ENCODE measurements around the gene HLX. TPM values are rescaled to one million over a fixed set of nuclear protein-coding genes. Genes with fewer than 3 reads are reported as not detected.
A peak's percentile ranks its signal among the peaks of the same experiment; 100 is the strongest.

The HLX gene
- total and polyA plus RNA-seq, 2 of the 13 experiments (the other 11 are each of a cell fraction or from before 2014, with no cell fraction given): 0.30 to 0.35 TPM

DNA sequence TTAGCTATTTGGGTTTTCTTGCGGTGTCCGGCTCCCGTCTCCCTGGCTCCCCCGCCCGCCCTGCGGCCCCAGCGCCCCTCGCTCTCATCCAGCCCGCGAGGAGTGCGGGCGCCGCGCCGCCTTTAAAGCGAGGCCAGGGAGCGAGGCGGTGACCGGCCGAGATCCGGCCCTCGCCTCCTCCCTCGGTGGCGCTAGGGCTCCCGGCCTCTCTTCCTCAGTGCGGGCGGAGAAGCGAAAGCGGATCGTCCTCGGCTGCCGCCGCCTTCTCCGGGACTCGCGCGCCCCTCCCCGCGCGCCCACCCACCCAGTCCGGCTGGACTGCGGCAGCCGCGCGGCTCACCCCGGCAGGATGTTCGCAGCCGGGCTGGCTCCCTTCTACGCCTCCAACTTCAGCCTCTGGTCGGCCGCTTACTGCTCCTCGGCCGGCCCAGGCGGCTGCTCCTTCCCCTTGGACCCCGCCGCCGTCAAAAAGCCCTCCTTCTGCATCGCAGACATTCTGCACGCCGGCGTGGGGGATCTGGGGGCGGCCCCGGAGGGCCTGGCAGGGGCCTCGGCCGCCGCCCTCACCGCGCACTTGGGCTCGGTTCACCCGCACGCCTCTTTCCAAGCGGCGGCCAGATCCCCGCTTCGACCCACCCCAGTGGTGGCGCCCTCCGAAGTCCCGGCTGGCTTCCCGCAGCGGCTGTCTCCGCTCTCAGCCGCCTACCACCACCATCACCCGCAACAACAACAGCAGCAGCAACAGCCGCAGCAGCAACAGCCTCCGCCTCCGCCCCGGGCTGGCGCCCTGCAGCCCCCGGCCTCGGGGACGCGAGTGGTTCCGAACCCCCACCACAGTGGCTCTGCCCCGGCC is 492 bp downstream of the HLX start (continued):
- TF ChIP-seq, protein P1, sequence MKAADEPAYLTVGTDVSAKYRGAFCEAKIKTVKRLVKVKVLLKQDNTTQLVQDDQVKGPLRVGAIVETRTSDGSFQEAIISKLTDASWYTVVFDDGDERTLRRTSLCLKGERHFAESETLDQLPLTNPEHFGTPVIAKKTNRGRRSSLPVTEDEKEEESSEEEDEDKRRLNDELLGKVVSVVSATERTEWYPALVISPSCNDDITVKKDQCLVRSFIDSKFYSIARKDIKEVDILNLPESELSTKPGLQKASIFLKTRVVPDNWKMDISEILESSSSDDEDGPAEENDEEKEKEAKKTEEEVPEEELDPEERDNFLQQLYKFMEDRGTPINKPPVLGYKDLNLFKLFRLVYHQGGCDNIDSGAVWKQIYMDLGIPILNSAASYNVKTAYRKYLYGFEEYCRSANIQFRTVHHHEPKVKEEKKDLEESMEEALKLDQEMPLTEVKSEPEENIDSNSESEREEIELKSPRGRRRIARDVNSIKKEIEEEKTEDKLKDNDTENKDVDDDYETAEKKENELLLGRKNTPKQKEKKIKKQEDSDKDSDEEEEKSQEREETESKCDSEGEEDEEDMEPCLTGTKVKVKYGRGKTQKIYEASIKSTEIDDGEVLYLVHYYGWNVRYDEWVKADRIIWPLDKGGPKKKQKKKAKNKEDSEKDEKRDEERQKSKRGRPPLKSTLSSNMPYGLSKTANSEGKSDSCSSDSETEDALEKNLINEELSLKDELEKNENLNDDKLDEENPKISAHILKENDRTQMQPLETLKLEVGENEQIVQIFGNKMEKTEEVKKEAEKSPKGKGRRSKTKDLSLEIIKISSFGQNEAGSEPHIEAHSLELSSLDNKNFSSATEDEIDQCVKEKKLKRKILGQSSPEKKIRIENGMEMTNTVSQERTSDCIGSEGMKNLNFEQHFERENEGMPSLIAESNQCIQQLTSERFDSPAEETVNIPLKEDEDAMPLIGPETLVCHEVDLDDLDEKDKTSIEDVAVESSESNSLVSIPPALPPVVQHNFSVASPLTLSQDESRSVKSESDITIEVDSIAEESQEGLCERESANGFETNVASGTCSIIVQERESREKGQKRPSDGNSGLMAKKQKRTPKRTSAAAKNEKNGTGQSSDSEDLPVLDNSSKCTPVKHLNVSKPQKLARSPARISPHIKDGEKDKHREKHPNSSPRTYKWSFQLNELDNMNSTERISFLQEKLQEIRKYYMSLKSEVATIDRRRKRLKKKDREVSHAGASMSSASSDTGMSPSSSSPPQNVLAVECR (CRISPR knock-in tag; IDR thresholded peaks at IDR 0.05; ENCODE audit: borderline replicate concordance): peak; percentile 58
- no peak for TF ChIP-seq ZMYM3 (CRISPR knock-in tag; IDR thresholded peaks at IDR 0.05)
- TF ChIP-seq SRF (IDR thresholded peaks at IDR 0.05; ENCODE audit: low read depth, low read length): no peak
- TF ChIP-seq POLR2A (IDR thresholded peaks at IDR 0.05; ENCODE audit: insufficient read depth in 1 of 2, low read depth in 2 of 2, low read length in 2 of 2): no peak
- TF ChIP-seq MXD4 (CRISPR knock-in tag; IDR thresholded peaks at IDR 0.05): no peak
- TF ChIP-seq, protein P2, sequence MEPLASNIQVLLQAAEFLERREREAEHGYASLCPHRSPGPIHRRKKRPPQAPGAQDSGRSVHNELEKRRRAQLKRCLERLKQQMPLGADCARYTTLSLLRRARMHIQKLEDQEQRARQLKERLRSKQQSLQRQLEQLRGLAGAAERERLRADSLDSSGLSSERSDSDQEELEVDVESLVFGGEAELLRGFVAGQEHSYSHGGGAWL (CRISPR knock-in tag; IDR thresholded peaks at IDR 0.05): no peak
- no peak for TF ChIP-seq HNF4G (IDR thresholded peaks at IDR 0.05; ENCODE audit: borderline replicate concordance, low read depth, low read length)
- TF ChIP-seq HNF4G (CRISPR knock-in tag; IDR thresholded peaks at IDR 0.05; ENCODE audit: borderline replicate concordance, low read depth): no peak
- no peak for TF ChIP-seq ZNF615 (CRISPR knock-in tag; IDR thresholded peaks at IDR 0.05; ENCODE audit: borderline replicate concordance)
- TF ChIP-seq, protein P3, sequence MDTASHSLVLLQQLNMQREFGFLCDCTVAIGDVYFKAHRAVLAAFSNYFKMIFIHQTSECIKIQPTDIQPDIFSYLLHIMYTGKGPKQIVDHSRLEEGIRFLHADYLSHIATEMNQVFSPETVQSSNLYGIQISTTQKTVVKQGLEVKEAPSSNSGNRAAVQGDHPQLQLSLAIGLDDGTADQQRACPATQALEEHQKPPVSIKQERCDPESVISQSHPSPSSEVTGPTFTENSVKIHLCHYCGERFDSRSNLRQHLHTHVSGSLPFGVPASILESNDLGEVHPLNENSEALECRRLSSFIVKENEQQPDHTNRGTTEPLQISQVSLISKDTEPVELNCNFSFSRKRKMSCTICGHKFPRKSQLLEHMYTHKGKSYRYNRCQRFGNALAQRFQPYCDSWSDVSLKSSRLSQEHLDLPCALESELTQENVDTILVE (CRISPR knock-in tag; IDR thresholded peaks at IDR 0.05): no peak
- TF ChIP-seq HOXA5 (CRISPR knock-in tag; IDR thresholded peaks at IDR 0.05): no peak
- 0 out of 2 replicates have a peak, but pooled peaks have one; percentile 2 for TF ChIP-seq PCBP1 (IDR thresholded peaks at IDR 0.05; ENCODE audit: borderline replicate concordance, low read depth, low read length)
- TF ChIP-seq ZBTB38 (CRISPR knock-in tag; IDR thresholded peaks at IDR 0.05): 0 out of 2 replicates have a peak, but pooled peaks have one; percentile 38
- TF ChIP-seq ZIK1 (CRISPR knock-in tag; IDR thresholded peaks at IDR 0.05; ENCODE audit: borderline replicate concordance, low read depth): no peak

Measured in HepG2 (cell line).